Activated CD8-positive, alpha-beta memory T cell treated with anti-CD3 and anti-CD28 coated beads, Interleukin-2, amount 50 U/mL, for 4 hours (primary cell): ENCODE results near the gene USP10.

Experiments
- DNase-seq: peaks from one replicate; pipeline ENCODE4 v3.0.0-alpha.2; 2020

The USP10 gene

GRCh38 chr16:84753412-84754326, 53.9 kb downstream of the USP10 start:
- DNase-seq: no peak

DNA sequence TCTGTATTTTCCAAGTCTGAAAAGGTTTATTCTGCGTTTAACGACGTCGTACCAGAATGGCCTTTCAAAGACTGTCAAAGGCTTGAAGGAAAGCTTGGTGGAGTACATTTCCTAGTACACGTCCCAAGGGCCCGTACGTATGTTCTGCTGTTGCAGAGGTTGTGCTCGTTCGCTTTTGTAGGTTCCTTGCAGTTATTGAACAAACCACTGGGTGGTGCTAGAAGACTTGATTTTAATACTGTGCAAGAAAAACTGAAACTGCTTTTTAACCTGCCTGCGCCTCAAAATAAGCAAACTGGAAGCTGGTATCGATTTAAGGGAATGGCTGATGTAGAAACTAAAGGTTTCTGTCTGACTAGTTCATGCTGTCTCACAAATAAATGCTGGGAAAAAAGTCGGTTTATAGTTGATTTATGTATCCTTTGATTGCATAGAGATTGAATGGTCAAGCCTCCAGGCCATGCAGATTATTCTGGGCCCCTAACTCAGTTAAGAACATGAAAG, 54.6 kb downstream of the USP10 start:
- DNase-seq: peak; percentile 57

DNA sequence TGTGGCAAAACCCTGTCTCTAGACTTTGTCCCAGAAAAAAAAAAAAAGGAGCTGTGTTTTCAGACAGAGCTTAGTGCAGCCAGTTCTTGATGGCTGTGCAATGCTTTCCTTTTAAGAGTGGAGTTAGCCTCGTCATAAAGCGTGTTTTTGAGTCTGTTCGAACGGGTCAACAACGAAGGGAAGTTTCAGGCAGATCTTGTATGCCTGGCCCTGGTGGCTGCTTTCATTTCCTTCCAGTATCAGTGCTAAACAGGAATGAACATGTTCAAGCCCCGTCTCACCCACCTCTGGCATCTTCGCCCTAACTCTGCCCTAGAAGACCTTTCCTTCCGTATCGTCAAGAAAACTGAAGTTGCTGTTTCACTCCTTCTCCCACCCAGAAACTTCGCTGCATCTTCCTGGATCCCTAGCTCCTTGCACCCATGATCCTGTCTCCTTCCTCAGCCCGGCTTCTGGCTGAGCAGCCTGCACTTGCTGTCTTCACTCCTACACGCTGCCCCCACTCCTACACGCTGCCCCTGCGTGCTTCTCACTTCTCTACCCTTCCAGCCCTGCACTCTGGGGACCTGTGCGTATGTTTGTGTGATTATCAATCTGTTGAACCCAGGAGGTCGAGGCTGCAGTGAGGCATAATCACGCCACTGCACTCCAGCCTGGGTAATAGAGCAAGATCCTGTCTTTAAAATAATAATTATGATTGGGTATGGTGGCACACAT, 55.3 kb downstream of the USP10 start:
- no peak for DNase-seq

DNA sequence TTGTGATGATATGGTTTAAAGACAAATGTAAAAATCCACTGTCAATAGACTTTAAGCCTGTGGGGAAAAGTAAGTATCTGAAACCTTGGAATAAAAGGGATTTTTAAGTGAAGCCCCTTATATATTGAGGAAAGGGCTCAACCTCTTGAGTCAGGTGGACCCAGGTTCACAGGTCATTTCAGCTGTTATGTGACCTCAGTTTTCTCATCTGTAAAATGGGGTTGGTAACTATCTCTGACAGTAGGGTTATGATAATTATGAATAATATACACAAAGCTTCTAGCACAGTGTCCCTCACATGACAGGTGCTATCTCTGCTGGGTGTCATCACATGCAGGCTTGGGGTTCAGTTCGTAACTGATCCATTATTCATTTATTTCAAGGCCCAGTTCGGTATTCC, 57.0 kb downstream of the USP10 start:
- DNase-seq: no peak

DNA sequence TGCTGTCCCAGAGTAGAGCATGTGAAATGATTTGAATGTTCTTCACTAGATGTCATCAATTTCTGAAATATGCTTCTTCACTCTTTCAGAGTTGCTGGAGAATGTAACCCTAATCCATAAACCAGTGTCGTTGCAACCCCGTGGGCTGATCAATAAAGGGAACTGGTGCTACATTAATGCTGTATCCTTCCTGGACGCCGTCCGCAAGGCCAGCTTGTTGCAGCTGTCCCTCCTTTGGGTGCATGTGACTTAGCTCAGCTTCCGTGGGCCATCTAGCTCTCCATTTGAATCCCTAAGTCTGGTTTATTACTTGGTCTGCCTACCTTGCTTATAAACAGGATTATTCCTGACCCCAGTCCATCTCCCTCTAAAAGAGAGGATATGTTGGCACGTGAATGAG, 58.8 kb downstream of the USP10 start:
- no peak for DNase-seq

GRCh38 chr16:84759061-84759460, 59.3 kb downstream of the USP10 start:
- DNase-seq: no peak

- DNase-seq: no peak
Measured at GRCh38 chr16:84759906-84760305, 60.1 kb downstream of the USP10 start.

- no peak for DNase-seq
Measured at GRCh38 chr16:84761448-84762368, 61.9 kb downstream of the USP10 start.

DNA sequence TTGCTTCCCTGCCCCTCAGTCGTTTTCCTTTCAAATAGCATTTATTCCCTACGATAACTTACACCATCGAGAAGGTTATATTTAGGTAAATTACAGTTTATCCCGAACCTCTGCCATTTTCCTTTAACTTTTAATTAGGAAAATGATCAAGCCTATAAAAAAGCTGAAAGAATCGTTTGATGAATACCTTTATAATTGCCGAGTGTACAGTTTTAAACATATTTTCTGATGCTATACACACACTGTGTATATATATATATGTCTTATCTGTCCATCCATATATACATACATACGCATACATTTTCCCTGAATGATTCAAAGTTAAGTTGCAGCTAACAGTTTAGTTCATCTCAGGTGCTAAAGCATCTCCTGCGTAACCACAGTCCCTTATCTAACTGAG, 63.4 kb downstream of the USP10 start:
- no peak for DNase-seq

DNA sequence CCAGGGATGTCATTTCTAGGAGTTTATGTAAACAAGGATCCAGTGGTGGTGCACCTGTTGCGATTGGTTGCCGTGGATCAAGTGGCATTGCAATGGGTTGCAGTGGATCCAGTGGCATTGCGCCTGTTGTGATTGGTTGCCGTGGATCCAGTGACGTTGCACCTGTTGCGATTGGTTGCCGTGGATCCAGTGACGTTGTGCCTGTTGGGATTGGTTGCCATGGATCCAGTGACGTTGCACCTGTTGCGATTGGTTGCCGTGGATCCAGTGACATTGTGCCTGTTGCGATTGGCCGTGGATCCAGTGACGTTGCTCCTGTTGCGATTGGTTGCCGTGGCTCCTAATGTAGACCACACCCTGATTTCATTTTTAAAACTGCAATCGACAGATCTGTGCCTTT, 63.8 kb downstream of the USP10 start:
- no peak for DNase-seq

DNA sequence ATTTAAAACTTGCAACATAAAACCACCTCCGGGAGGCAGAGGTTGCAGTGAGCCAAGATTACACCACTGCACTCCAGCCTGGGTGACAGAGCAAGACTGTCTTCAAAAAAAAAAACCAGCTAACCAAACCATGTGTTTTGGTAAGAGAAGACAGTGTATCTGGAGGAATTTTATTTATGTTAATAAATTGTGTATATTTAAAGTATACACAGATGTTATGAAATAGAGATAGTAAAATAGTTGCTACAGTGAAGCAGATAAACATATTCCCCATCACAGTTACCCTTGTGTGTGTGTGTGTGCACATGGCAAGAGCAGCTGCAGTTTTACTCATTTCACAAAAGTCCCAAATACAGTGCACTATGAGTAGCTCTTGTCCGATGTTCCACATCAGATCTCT, 65.2 kb downstream of the USP10 start:
- no peak for DNase-seq

GRCh38 chr16:84765616-84766580, 66.1 kb downstream of the USP10 start:
- no peak for DNase-seq

DNA sequence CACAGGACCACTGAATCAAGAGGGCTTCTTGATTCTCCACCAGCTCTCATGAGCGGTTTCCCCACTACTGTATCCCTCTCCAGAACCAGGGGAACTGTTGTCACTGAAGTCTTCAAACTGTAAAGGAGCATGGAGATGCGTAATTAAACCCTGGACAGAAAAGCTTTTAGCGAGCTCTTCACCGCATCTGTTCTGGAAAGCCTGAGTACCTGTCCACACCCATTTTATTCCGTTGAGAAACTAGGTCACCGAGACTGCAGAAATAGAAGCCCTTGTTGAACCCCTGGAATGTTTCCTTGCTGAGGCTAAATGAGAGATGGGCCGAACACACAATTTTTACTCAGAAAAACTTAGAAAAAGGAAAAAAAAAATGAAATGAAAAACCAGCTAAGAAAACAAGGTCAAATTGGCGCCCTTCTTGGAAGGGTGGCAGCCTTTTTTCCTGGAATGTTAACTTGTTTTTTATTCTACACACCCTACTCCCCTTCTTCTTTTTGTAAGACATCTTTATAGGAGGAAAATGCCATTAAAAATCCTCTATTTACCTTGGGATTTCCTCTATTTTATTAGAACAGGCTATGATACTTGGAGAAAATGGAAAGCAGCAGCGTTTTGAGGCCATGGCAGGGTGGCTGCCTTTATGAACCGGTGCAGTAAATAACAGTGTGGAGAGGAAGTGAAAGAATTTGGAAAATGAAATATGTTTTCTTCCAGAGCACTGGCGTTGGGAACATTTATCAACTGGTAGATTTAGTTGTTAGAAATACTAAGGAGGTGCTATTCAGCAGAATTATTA, 67.4 kb downstream of the USP10 start:
- DNase-seq: no peak

GRCh38 chr16:84768061-84768807, 68.4 kb downstream of the USP10 start:
- no peak for DNase-seq

- DNase-seq: no peak
Measured at GRCh38 chr16:84768808-84769197, 69.0 kb downstream of the USP10 start.

DNA sequence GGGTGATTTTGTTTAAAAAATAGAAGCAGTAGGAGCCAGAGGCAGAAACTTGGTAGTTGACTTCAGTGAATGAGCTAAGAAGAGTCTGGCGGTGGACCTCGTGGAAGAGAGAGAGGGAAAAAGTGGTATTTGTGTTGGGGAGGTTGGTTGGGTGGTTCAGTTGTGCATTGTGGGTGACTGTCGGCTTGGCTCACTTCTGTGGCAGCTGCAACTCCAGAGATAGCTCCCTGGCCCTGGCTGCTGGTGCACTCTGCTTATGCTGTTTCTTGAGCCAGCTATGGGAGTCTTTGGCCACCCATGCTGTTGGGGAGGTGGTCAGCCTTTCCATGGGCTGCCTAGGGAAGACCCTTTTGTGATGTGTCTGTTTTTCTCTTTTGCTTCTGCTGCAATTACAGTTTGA, 69.6 kb downstream of the USP10 start:
- no peak for DNase-seq

DNA sequence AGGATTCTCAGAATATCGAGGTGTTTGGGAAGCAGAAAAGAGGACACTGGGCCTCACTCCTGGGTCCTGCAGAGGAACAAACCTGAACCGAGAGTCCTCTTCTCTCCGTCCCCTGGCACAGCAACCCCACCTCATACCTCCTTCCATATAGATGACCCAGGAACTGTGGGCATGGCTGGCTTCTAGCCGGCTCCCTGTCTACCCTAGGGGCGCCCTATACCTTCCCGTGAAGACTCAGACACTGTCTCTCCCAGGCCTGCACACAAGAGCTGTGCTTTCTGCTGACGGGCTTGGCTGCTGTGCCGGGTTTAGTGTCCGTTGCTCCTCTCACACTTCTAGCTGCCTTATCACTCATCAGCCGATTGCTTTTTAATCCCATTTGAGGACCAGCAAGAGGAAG, 73.5 kb downstream of the USP10 start:
- DNase-seq: no peak

DNA sequence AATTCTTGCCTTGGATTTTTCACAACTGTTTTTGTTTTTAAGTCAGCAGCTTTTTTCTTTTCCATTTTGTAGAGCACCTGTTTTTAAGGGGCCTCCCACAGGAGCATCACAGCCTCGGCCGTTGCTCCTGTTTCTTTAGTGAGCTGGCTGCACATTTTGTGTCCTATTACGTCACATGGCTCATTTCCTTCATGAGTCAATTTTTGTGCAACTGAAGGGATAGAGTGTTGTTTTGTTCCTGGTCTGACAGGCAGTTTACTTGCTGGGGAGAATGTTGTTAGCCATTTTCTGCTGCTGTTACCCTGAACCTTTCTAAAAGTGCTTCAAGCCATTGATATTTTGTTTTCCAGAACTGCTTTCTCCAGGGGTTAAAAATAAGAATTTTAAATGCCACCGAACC, 75.0 kb downstream of the USP10 start:
- no peak for DNase-seq

GRCh38 chr16:84775262-84775810, 75.5 kb downstream of the USP10 start:
- DNase-seq: no peak

- no peak for DNase-seq
Measured at GRCh38 chr16:84777435-84777834, 77.6 kb downstream of the USP10 start.
